DND-41 (cell line): ENCODE data around the gene SLC25A39.

Experiments used
- CTCF ChIP-seq: IDR thresholded peaks from 2 replicates; pipeline ENCODE4 v1.5.1; 2012; ENCODE audit warnings: borderline replicate concordance, low read length, moderate library complexity, mild to moderate bottlenecking; ENCODE audit not compliant: poor library complexity, severe bottlenecking; ENCODE audit errors: extremely low read depth
- EZH2 ChIP-seq: IDR thresholded peaks from 3 replicates; pipeline ENCODE4 v1.6.1; 2012; ENCODE audit warnings: borderline replicate concordance, low read depth, mild to moderate bottlenecking, moderate library complexity, low read length, inconsistent platforms; ENCODE audit not compliant: severe bottlenecking

- TF ChIP-seq CTCF (no peak), EZH2 (no peak)
These were observed 14.1 kb upstream of the SLC25A39 start for GRCh38 chr17:44338702-44339101.
